Activated CD4-positive, alpha-beta T cell treated with anti-CD3 and anti-CD28 coated beads, Interleukin-2, amount 10 ng/mL, durations not matched to agents 7 days and 5 days (primary cell): ENCODE results near the gene APBB2. TPM values are rescaled to one million over a fixed set of nuclear protein-coding genes. Genes with fewer than 3 reads are reported as not detected.
"Not testable (repeated sequence)": the region's sequence is repeated elsewhere in the genome, so short reads cannot be mapped to it uniquely, and the experiment has no call there.

Experiments
- CTCF ChIA-PET: fragments of 350-600 bp; sonication (Branson Sonifier 250); formaldehyde crosslinking; loops from one replicate; lab custom pipeline; 2021; ENCODE audit warnings: antibody characterized with exemption; lab: Charles Lee
- POLR2A ChIA-PET: fragments of 350-600 bp; sonication (Branson Sonifier 250); formaldehyde crosslinking; loops from one replicate; lab custom pipeline; 2021; ENCODE audit warnings: antibody characterized with exemption; lab: Charles Lee
- DNase-seq: peaks from one replicate; pipeline ENCODE4 v3.0.0-alpha.2; 2020
- H3K27ac Mint-ChIP-seq: one replicate; pipeline ENCODE4 v1.8.0; 2021; ENCODE audit warnings: mild to moderate bottlenecking, moderate library complexity, mixed read lengths
- H3K27me3 Mint-ChIP-seq: one replicate; pipeline ENCODE4 v1.8.0; 2021; ENCODE audit warnings: mixed read lengths
- H3K36me3 Mint-ChIP-seq: one replicate; pipeline ENCODE4 v1.8.0; 2021; ENCODE audit warnings: low read depth, mixed read lengths
- H3K4me1 Mint-ChIP-seq: one replicate; pipeline ENCODE4 v1.8.0; 2021; ENCODE audit warnings: mixed read lengths
- H3K4me3 Mint-ChIP-seq: one replicate; pipeline ENCODE4 v1.8.0; 2021; ENCODE audit warnings: mild to moderate bottlenecking, moderate library complexity, mixed read lengths
- H3K9me3 Mint-ChIP-seq: one replicate; pipeline ENCODE4 v1.8.0; 2021; ENCODE audit warnings: mixed read lengths
- total RNA-seq, 2 experiments: library from RNA; stranded (reverse); gene quantifications; one replicate each; pipeline ENCODE4 v1.2.3, GENCODE V29; 2021

The APBB2 gene
- total RNA-seq, 2 experiments from 2014 or later: 0.45 to 0.62 TPM

- Mint-ChIP-seq H3K27me3 (no peaks in the 10 kb centered on the region), H3K4me3 (no peak overlapping the region), H3K36me3 (no peaks in the 10 kb centered on the region), H3K9me3 (no peaks in the 10 kb centered on the region), H3K4me1 (no peaks in the 10 kb centered on the region), H3K27ac (no peak overlapping the region)
- no peak for DNase-seq
- ChIA-PET CTCF (no interaction called here), POLR2A (no interaction called here)
Observed at GRCh38 chr4:41013746-41014145, 200.6 kb downstream of the APBB2 start.

- no peak overlapping the region for H3K27ac Mint-ChIP-seq
- POLR2A ChIA-PET: interaction anchor here (0.6 kb wide), 1 partner anchor 74 kb away, joined by 3 read pairs; no protein-coding TSS in a partner anchor
- H3K4me3 Mint-ChIP-seq: no peak overlapping the region
- no peaks in the 10 kb centered on the region for H3K9me3 Mint-ChIP-seq
- H3K36me3 Mint-ChIP-seq: no peaks in the 10 kb centered on the region
- CTCF ChIA-PET: no interaction called here
- no peak for DNase-seq
- no peaks in the 10 kb centered on the region for H3K4me1 Mint-ChIP-seq
- H3K27me3 Mint-ChIP-seq: no peaks in the 10 kb centered on the region
Observed at GRCh38 chr4:41012911-41013310, 201.4 kb downstream of the APBB2 start.

- POLR2A ChIA-PET: interaction anchor here (0.5 to 0.6 kb wide), 2 partner anchors 74 to 158 kb away, joined by 3 read pairs; no protein-coding TSS in a partner anchor
- no peak for DNase-seq
- H3K4me1 Mint-ChIP-seq: no peaks in the 10 kb centered on the region
- no peaks in the 10 kb centered on the region for H3K36me3 Mint-ChIP-seq
- H3K27ac Mint-ChIP-seq: no peak overlapping the region
- no peak overlapping the region for H3K4me3 Mint-ChIP-seq
- CTCF ChIA-PET: interaction anchor here (1.1 kb wide), 1 partner anchor 31 kb away, joined by 3 read pairs; no protein-coding TSS in a partner anchor
- H3K9me3 Mint-ChIP-seq: no peaks in the 10 kb centered on the region
- H3K27me3 Mint-ChIP-seq: peaks cover under 1% of the 10 kb centered on the region
Observed at GRCh38 chr4:41012293-41012692, 202.0 kb downstream of the APBB2 start.

- ChIA-PET POLR2A (no interaction called here), CTCF (no interaction called here)
- H3K4me1 Mint-ChIP-seq: no peaks in the 10 kb centered on the region
- H3K27me3 Mint-ChIP-seq: peaks cover 2% of the 10 kb centered on the region
- H3K4me3 Mint-ChIP-seq: no peak overlapping the region
- H3K9me3 Mint-ChIP-seq: no peaks in the 10 kb centered on the region
- no peaks in the 10 kb centered on the region for H3K36me3 Mint-ChIP-seq
- DNase-seq: no peak
- H3K27ac Mint-ChIP-seq: no peak overlapping the region
Observed at GRCh38 chr4:41009411-41009810, 204.9 kb downstream of the APBB2 start.

- ChIA-PET CTCF (no interaction called here), POLR2A (no interaction called here)
- no peak for DNase-seq
- Mint-ChIP-seq H3K4me3 (no peak overlapping the region), H3K27me3 (peaks cover 2% of the 10 kb centered on the region), H3K36me3 (no peaks in the 10 kb centered on the region), H3K9me3 (no peaks in the 10 kb centered on the region), H3K27ac (no peak overlapping the region), H3K4me1 (no peaks in the 10 kb centered on the region)
Observed at GRCh38 chr4:41006141-41006540, 208.2 kb downstream of the APBB2 start.

- H3K27me3 Mint-ChIP-seq: peaks cover 1% of the 10 kb centered on the region
- no peak overlapping the region for H3K27ac Mint-ChIP-seq
- CTCF ChIA-PET: no interaction called here
- no peak overlapping the region for H3K4me3 Mint-ChIP-seq
- H3K4me1 Mint-ChIP-seq: no peaks in the 10 kb centered on the region
- no peak for DNase-seq
- POLR2A ChIA-PET: no interaction called here
- no peaks in the 10 kb centered on the region for H3K9me3 Mint-ChIP-seq
- no peaks in the 10 kb centered on the region for H3K36me3 Mint-ChIP-seq
Observed at GRCh38 chr4:41002309-41002708, 212.0 kb downstream of the APBB2 start.

GRCh38 chr4:41000356-41000755 lies 214.0 kb downstream of the APBB2 start:
- Mint-ChIP-seq H3K36me3 (no peaks in the 10 kb centered on the region), H3K4me3 (no peak overlapping the region), H3K27me3 (peaks cover 12% of the 10 kb centered on the region), H3K4me1 (no peaks in the 10 kb centered on the region), H3K27ac (no peak overlapping the region), H3K9me3 (no peaks in the 10 kb centered on the region)
- DNase-seq: no peak
- CTCF ChIA-PET: no interaction called here
- POLR2A ChIA-PET: interaction anchor here (0.6 kb wide), 1 partner anchor 774 kb away, joined by 4 read pairs; no protein-coding TSS in a partner anchor

- Mint-ChIP-seq H3K27ac (no peak overlapping the region), H3K9me3 (no peaks in the 10 kb centered on the region), H3K4me3 (no peak overlapping the region), H3K36me3 (no peaks in the 10 kb centered on the region), H3K27me3 (peaks cover 12% of the 10 kb centered on the region), H3K4me1 (no peaks in the 10 kb centered on the region)
- no peak for DNase-seq
- ChIA-PET CTCF (no interaction called here), POLR2A (no interaction called here)
Observed at GRCh38 chr4:40998675-40999358, 215.5 kb downstream of the APBB2 start.

GRCh38 chr4:40995850-40996249 lies 218.5 kb downstream of the APBB2 start:
- no peak for DNase-seq
- Mint-ChIP-seq H3K27me3 (peaks cover 12% of the 10 kb centered on the region), H3K4me3 (no peak overlapping the region), H3K4me1 (no peaks in the 10 kb centered on the region), H3K9me3 (no peaks in the 10 kb centered on the region), H3K36me3 (no peaks in the 10 kb centered on the region), H3K27ac (no peak overlapping the region)
- CTCF ChIA-PET: interaction anchor here (1.0 kb wide), 1 partner anchor 11 kb away, joined by 4 read pairs; no protein-coding TSS in a partner anchor
- POLR2A ChIA-PET: no interaction called here

- H3K4me3 Mint-ChIP-seq, POLR2A ChIA-PET, H3K36me3 Mint-ChIP-seq, H3K4me1 Mint-ChIP-seq, CTCF ChIA-PET, H3K9me3 Mint-ChIP-seq, DNase-seq, H3K27ac Mint-ChIP-seq: not testable (repeated sequence)
- H3K27me3 Mint-ChIP-seq: peaks cover 12% of the 10 kb centered on the region
Observed at GRCh38 chr4:40994321-40994720, 220.0 kb downstream of the APBB2 start.

GRCh38 chr4:40993296-40993693 lies 221.0 kb downstream of the APBB2 start:
- peaks cover 12% of the 10 kb centered on the region for H3K27me3 Mint-ChIP-seq
- H3K9me3 Mint-ChIP-seq, H3K4me3 Mint-ChIP-seq, H3K36me3 Mint-ChIP-seq, POLR2A ChIA-PET, DNase-seq, H3K27ac Mint-ChIP-seq, H3K4me1 Mint-ChIP-seq, CTCF ChIA-PET: not testable (repeated sequence)

GRCh38 chr4:40992472-40993295 lies 221.7 kb downstream of the APBB2 start:
- ChIA-PET CTCF (no interaction called here), POLR2A (no interaction called here)
- H3K9me3 Mint-ChIP-seq: no peaks in the 10 kb centered on the region
- H3K4me3 Mint-ChIP-seq: no peak overlapping the region
- no peak overlapping the region for H3K27ac Mint-ChIP-seq
- peaks cover 12% of the 10 kb centered on the region for H3K27me3 Mint-ChIP-seq
- no peaks in the 10 kb centered on the region for H3K36me3 Mint-ChIP-seq
- DNase-seq: no peak
- H3K4me1 Mint-ChIP-seq: no peaks in the 10 kb centered on the region

GRCh38 chr4:40991908-40992307 lies 222.4 kb downstream of the APBB2 start:
- no peak overlapping the region for H3K4me3 Mint-ChIP-seq
- H3K4me1 Mint-ChIP-seq: no peaks in the 10 kb centered on the region
- H3K9me3 Mint-ChIP-seq: no peaks in the 10 kb centered on the region
- no peak overlapping the region for H3K27ac Mint-ChIP-seq
- no peaks in the 10 kb centered on the region for H3K36me3 Mint-ChIP-seq
- ChIA-PET CTCF (no interaction called here), POLR2A (no interaction called here)
- H3K27me3 Mint-ChIP-seq: peaks cover 7% of the 10 kb centered on the region
- DNase-seq: no peak
